NCI-H2196 (cell line): ENCODE results near the gene HPS1.

Experiments
- DNase-seq: peaks from one replicate; lab custom pipeline; 2025; ENCODE audit not compliant: unreplicated experiment; lab: John Stamatoyannopoulos, UW

The HPS1 gene

GRCh38 chr10:98415731-98416119 lies 31.0 kb downstream of the HPS1 start:
- DNase-seq: no peak

GRCh38 chr10:98414932-98415730 lies 31.6 kb downstream of the HPS1 start, which contains the start of gene PYROXD2:
PYROXD2 (minus strand) TSS chr10:98415182; CDS start chr10:98415135, 47 bp downstream.
- DNase-seq: peak; percentile 72

- DNase-seq: no peak
Observed at GRCh38 chr10:98414578-98414931, 32.2 kb downstream of the HPS1 start.

- DNase-seq: no peak
Observed at GRCh38 chr10:98411768-98412167, 35.0 kb downstream of the HPS1 start.

GRCh38 chr10:98411166-98411565 lies 35.6 kb downstream of the HPS1 start:
- DNase-seq: no peak

GRCh38 chr10:98410759-98411158 lies 36.0 kb downstream of the HPS1 start:
- no peak for DNase-seq

- DNase-seq: no peak
Observed at GRCh38 chr10:98410135-98410743, 36.5 kb downstream of the HPS1 start.

GRCh38 chr10:98408799-98409198 lies 37.9 kb downstream of the HPS1 start:
- no peak for DNase-seq

GRCh38 chr10:98407744-98408241 lies 38.9 kb downstream of the HPS1 start:
- DNase-seq: no peak

- no peak for DNase-seq
Observed at GRCh38 chr10:98407017-98407743, 39.6 kb downstream of the HPS1 start.

GRCh38 chr10:98405422-98405821 lies 41.3 kb downstream of the HPS1 start:
- DNase-seq: no peak

GRCh38 chr10:98404571-98405359 lies 42.0 kb downstream of the HPS1 start:
- DNase-seq: no peak

- DNase-seq: no peak
Observed at GRCh38 chr10:98403812-98404504, 42.8 kb downstream of the HPS1 start.

- DNase-seq: no peak
Observed at GRCh38 chr10:98402931-98403718, 43.6 kb downstream of the HPS1 start.

GRCh38 chr10:98402478-98402877 lies 44.3 kb downstream of the HPS1 start:
- DNase-seq: no peak

- DNase-seq: no peak
Observed at GRCh38 chr10:98400482-98400881, 46.3 kb downstream of the HPS1 start.

- no peak for DNase-seq
Observed at GRCh38 chr10:98399784-98400183, 47.0 kb downstream of the HPS1 start.

GRCh38 chr10:98397089-98397600 lies 49.6 kb downstream of the HPS1 start:
- DNase-seq: no peak
